HL-60 (cell line): ENCODE results near the gene CCDC92.

ENCODE experiments used
- DNase-seq, 2 experiments: peaks; one replicate each; pipeline ENCODE4 v3.0.0-alpha.2; 2010 to 2020; ENCODE audit warnings: low read depth in 1 of 2, low spot score in 1 of 2
- H3K27ac ChIP-seq: fragments of 250-450 bp; sonication (Bioruptor Pico); replicated peaks from 2 replicates; pipeline ENCODE4 v1.5.1; 2020; ENCODE audit warnings: mild to moderate bottlenecking, moderate library complexity
- H3K27me3 ChIP-seq: fragments of 250-450 bp; sonication (Bioruptor Pico); 2 replicates; pipeline ENCODE4 v1.5.1; 2021; ENCODE audit warnings: mild to moderate bottlenecking, moderate library complexity; ENCODE audit not compliant: insufficient read depth, poor library complexity, severe bottlenecking
- H3K4me3 ChIP-seq: replicated peaks from 2 replicates; pipeline ENCODE4 v1.5.1; 2011; ENCODE audit warnings: mild to moderate bottlenecking, control low read depth, low read length; ENCODE audit not compliant: insufficient read depth
- CTCF ChIP-seq: IDR thresholded peaks from one replicate; pipeline ENCODE4 v1.5.1; 2011; ENCODE audit warnings: low read length, control low read depth, inconsistent platforms; ENCODE audit not compliant: insufficient read depth
- GABPA ChIP-seq: IDR thresholded peaks from 2 replicates; pipeline ENCODE4 v1.6.1; 2012; ENCODE audit warnings: low read depth
- POLR2AphosphoS5 ChIP-seq: IDR thresholded peaks from 2 replicates; pipeline ENCODE4 v1.6.1; 2012; ENCODE audit warnings: low read depth
- REST ChIP-seq: IDR thresholded peaks from 2 replicates; pipeline ENCODE4 v1.6.1; 2012; ENCODE audit warnings: low read depth; ENCODE audit not compliant: insufficient replicate concordance
- SPI1 ChIP-seq: IDR thresholded peaks from 2 replicates; pipeline ENCODE4 v1.6.1; 2012; ENCODE audit warnings: low read depth, mild to moderate bottlenecking, borderline replicate concordance

The CCDC92 gene

GRCh38 chr12:123910057-123910456, 62.6 kb downstream of the CCDC92 start:
- TF ChIP-seq GABPA (no peak), REST (no peak), CTCF (no peak), SPI1 (no peak), POLR2AphosphoS5 (no peak)
- DNase-seq, result no peak
- Histone ChIP-seq H3K4me3 (no peak overlapping the region), H3K27ac (no peak overlapping the region), H3K27me3 (no peaks in the 10 kb centered on the region)

- no peak overlapping the region for H3K27ac ChIP-seq
- no peaks in the 10 kb centered on the region for H3K27me3 ChIP-seq
- no peak overlapping the region for H3K4me3 ChIP-seq
- no peak for TF ChIP-seq GABPA
- no peak for TF ChIP-seq REST
- no peak for TF ChIP-seq SPI1
- TF ChIP-seq CTCF, result no peak
- TF ChIP-seq POLR2AphosphoS5, result no peak
- DNase-seq, result no peak
These were observed 63.5 kb downstream of the CCDC92 start for GRCh38 chr12:123908884-123909725.

GRCh38 chr12:123907726-123908476, 64.7 kb downstream of the CCDC92 start:
- no peak for TF ChIP-seq POLR2AphosphoS5
- TF ChIP-seq GABPA, result no peak
- no peak for TF ChIP-seq SPI1
- TF ChIP-seq REST, result no peak
- no peak for TF ChIP-seq CTCF
- Histone ChIP-seq H3K4me3 (no peak overlapping the region), H3K27me3 (no peaks in the 10 kb centered on the region), H3K27ac (no peak overlapping the region)
- DNase-seq, result no peak
